Measurements from ENCODE around the gene RAB2B. TPM values are rescaled to one million over a fixed set of nuclear protein-coding genes. Genes with fewer than 3 reads are reported as not detected.

RAB2B gene
- polyA plus RNA-seq (2011; rRNA removed) (32.6 and 36.7 TPM in 2 replicates), polyA minus RNA-seq (2011; rRNA and poly(A)+ RNA removed) (29.6 and 35.1 TPM in 2 replicates)

DNA sequence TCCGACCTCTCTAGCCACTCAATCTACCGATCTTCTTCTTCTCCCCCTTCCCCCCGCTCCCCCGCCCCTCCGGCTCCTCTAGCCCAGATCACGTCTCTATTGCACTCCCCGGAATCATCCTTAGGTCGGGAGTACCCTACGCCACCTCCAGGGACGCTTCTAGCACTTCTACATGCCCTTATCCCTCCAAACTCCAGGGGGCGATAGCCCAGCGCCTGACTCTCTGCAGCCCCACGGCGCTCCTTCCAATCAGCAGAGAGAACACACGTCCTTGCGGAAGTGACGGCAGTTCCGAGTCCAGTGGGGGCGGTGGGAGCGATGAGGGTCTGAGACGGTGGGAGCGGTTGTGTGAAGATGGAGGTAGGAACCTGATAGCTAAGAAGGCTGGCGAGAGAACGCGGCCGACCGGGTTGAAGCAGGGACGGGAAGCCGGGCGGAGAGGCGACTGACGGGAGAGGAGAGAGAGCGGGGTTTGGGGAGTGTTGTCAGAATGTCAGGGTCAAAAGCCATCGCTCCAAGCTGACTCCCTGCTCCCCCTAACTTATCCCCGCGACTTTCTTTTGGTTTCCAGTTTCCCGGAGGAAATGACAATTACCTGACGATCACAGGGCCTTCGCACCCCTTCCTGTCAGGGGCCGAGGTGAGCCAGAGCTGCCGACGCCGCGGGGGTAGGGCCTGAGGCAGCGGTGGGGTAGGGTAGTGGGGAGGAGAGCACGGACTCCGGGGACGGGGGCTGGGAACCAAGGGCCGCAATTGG is at the start of gene RAB2B, which contains the start of gene TOX4:
RAB2B (minus strand) TSS at position 35 of the 757 bp plus-strand sequence. CDS start 87 bp downstream, outside the sequence.
TOX4 (plus strand) TSS at position 271 of the 757 bp plus-strand sequence; CDS start at position 355, 84 bp downstream.
- no peaks in the 10 kb centered on the region for H3K27me3 ChIP-seq (ENCODE audit: control insufficient read depth, insufficient read depth, low read length)
- H3K27ac ChIP-seq (ENCODE audit: low read depth, low read length), result peak within 1 kb of the TSS; percentile 71
- no peaks in the 10 kb centered on the region; the same call in 1 of the 2 replicates for H3K9me3 ChIP-seq (ENCODE audit: control insufficient read depth, insufficient read depth, low read length)
- TF ChIP-seq, protein P1, sequence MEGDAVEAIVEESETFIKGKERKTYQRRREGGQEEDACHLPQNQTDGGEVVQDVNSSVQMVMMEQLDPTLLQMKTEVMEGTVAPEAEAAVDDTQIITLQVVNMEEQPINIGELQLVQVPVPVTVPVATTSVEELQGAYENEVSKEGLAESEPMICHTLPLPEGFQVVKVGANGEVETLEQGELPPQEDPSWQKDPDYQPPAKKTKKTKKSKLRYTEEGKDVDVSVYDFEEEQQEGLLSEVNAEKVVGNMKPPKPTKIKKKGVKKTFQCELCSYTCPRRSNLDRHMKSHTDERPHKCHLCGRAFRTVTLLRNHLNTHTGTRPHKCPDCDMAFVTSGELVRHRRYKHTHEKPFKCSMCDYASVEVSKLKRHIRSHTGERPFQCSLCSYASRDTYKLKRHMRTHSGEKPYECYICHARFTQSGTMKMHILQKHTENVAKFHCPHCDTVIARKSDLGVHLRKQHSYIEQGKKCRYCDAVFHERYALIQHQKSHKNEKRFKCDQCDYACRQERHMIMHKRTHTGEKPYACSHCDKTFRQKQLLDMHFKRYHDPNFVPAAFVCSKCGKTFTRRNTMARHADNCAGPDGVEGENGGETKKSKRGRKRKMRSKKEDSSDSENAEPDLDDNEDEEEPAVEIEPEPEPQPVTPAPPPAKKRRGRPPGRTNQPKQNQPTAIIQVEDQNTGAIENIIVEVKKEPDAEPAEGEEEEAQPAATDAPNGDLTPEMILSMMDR (IDR thresholded peaks at IDR 0.05; ENCODE audit: low read depth, low read length), result peak; percentile 99
- POLR2A ChIA-PET, result interaction anchor here (0.6 to 1.4 kb wide), 5 partner anchors 9 to 1374 kb away, joined by 3 to 5 read pairs (median 5); partner anchors contain the start of gene METTL3
- CTCF ChIA-PET, result interaction anchor here (0.5 to 4.3 kb wide), 34 partner anchors 10 to 504 kb away, joined by 3 to 43 read pairs (median 4); partner anchors contain the start of genes CHD8, METTL3 and SALL2
- peak within 1 kb of the TSS; percentile 97 for H3K4me3 ChIP-seq (ENCODE audit: low read depth, low read length)
- peak; percentile 97 for DNase-seq (ENCODE audit: low read depth, low spot score)

DNA sequence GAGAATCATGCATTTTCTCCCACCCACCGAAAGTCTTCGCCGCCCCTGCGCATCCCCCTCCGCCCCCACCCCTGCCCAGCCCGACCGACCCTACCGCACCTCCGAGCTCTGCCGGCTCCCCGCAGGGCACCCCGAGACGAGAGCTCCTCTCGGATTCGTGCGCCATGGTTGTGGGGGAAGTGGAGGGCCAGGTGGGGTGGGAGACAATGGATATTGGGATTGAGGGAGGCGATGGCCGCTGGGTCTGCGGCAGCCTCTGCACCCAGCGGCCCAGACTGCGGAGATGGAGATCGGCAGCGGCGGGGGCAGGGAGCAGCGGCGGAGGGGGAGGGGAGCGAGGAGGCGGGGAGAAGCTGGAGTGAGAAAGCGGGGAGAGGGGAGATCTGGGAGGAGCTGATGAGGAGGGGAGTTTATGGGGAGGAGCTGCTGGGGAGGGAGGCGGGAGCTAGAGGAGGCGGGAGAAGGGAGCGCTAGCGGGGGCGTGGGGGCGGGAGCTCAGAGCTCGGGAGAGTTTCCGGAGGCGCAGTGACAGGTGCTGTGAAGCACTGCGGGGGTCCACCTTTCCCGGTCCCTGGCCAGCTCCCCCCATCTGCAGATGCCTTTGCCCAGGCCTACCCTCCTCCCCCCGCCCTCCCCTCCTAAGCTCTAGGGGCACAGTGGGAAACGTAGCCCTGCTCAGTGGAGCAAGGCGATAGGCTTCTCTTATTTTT is 49.4 kb upstream of the RAB2B start, which contains the start of gene SALL2:
SALL2 (minus strand) TSS at position 385 of the 710 bp plus-strand sequence; CDS start at position 166, 219 bp downstream.
- TF ChIP-seq, protein P1 (IDR thresholded peaks at IDR 0.05; ENCODE audit: low read depth, low read length), result no peak
- peak; percentile 27 for DNase-seq (ENCODE audit: low read depth, low spot score)
- CTCF ChIA-PET, result interaction anchor here (0.9 to 5.4 kb wide), 7 partner anchors 15 to 554 kb away, joined by 3 to 24 read pairs (median 5); partner anchors contain the start of genes CHD8, METTL3 and TOX4
- POLR2A ChIA-PET, result interaction anchor here (0.6 to 1.8 kb wide), 6 partner anchors 9 to 1117 kb away, joined by 3 to 23 read pairs (median 4); partner anchors contain the start of genes CHD8 and METTL3
- Histone ChIP-seq H3K9me3 (ENCODE audit: control insufficient read depth, insufficient read depth, low read length) (peaks cover 2% of the 10 kb centered on the region; the same call in 1 of the 2 replicates), H3K27me3 (ENCODE audit: control insufficient read depth, insufficient read depth, low read length) (peaks cover 12% of the 10 kb centered on the region), H3K4me3 (ENCODE audit: low read depth, low read length) (peak within 1 kb of the TSS; percentile 76), H3K27ac (ENCODE audit: low read depth, low read length) (no peak within 1 kb of the TSS)

DNA sequence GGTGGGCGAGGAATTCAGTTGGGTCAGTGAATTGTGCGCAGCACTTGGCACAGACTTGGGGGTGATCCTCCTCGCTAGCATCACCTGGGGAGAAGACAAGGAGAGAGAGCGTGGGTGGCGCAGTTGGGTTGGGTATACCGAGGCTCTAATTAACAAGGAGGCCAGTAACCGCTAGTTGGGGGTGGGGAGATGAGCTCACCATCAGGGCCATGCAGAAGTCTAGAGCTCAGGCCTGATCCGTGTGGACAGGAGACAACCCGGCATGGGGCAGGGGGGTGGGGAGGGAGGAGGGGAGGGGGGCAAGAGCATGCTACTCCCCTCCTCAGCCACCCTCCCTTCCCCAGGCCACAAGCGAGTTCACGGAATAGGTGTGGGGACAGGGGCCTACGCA is 48.8 kb upstream of the RAB2B start:
- TF ChIP-seq, protein P1 (IDR thresholded peaks at IDR 0.05; ENCODE audit: low read depth, low read length), result no peak
- CTCF ChIA-PET, result interaction anchor here (0.9 to 5.4 kb wide), 7 partner anchors 14 to 553 kb away, joined by 3 to 24 read pairs (median 5); partner anchors contain the start of genes CHD8, METTL3 and TOX4
- POLR2A ChIA-PET, result interaction anchor here (0.6 to 1.8 kb wide), 6 partner anchors 10 to 1117 kb away, joined by 3 to 23 read pairs (median 4); partner anchors contain the start of genes CHD8 and METTL3
- H3K9me3 ChIP-seq (ENCODE audit: control insufficient read depth, insufficient read depth, low read length), result peaks cover 2% of the 10 kb centered on the region; the same call in 1 of the 2 replicates
- H3K27ac ChIP-seq (ENCODE audit: low read depth, low read length), result no peak overlapping the region
- H3K4me3 ChIP-seq (ENCODE audit: low read depth, low read length), result peak overlapping the region; percentile 76
- no peak for DNase-seq (ENCODE audit: low read depth, low spot score)
- H3K27me3 ChIP-seq (ENCODE audit: control insufficient read depth, insufficient read depth, low read length), result peaks cover 10% of the 10 kb centered on the region

DNA sequence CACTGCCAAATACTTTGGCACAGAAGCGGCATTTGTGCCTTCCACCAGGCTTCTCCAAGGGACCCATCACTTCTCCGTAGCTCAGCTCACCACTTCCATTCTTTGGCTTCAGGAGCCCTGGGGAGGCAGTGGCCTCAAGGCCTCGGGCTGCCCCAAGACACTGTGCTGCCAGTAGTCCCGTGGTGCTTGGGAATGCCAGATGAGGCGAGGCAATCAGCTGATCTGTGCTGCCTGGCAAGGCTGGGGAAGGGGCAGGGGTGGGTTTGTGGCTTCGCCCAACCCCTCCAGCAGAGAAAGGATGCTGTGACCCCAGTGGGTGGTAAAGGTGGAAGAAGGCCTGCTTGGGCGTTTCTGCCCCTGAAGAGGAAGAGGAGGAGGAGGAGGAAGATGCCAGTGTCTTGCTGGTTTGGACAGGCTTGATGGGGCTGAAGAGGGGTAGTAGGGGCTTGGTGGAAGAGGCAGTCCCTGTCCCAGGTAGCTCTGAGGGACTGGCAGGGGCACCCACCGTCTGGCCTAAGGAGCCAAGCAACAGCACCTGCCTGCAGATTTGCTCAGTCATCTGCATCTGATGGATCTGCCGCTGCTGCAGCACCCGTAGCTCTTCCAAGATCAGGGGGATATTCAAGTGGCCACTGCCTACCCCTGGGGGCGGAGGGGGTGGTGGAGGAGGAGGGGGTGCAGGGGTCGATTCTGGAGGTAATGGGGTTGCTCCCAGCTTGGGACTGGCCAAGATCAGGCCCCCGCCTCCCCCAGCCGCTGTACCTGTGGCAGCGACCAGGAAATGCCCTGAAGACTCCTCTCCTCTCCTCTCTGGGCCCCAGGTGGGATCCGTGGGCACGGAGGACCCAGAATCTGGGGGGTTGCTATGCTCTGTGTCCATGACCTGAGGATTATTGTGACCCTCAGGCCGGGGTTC is 48.1 kb upstream of the RAB2B start:
- POLR2A ChIA-PET, result interaction anchor here (0.6 to 1.8 kb wide), 3 partner anchors 9 to 30 kb away, joined by 3 to 23 read pairs (median 3); partner anchors contain the start of gene METTL3

More for the DNA sequence above, 48.1 kb upstream of the RAB2B start:
- CTCF ChIA-PET, result interaction anchor here (0.8 to 5.4 kb wide), 2 partner anchors 26 to 37 kb away, joined by 3 to 24 read pairs; no protein-coding TSS in a partner anchor
- H3K27me3 ChIP-seq (ENCODE audit: control insufficient read depth, insufficient read depth, low read length), result peaks cover 9% of the 10 kb centered on the region
- peak overlapping the region; percentile 76 for H3K4me3 ChIP-seq (ENCODE audit: low read depth, low read length)
- TF ChIP-seq, protein P1 (IDR thresholded peaks at IDR 0.05; ENCODE audit: low read depth, low read length), result no peak
- H3K9me3 ChIP-seq (ENCODE audit: control insufficient read depth, insufficient read depth, low read length), result peaks cover 2% of the 10 kb centered on the region; the same call in 1 of the 2 replicates
- DNase-seq (ENCODE audit: low read depth, low spot score), result no peak
- no peak overlapping the region for H3K27ac ChIP-seq (ENCODE audit: low read depth, low read length)
